ENCODE results near the gene ERICH6. TPM values are rescaled to one million over a fixed set of nuclear protein-coding genes. Genes with fewer than 3 reads are reported as not detected.
A peak's percentile ranks its signal among the peaks of the same experiment; 100 is the strongest.

Gene ERICH6
- not detected in 2 replicates for total RNA-seq (2022)
- percentile 32 among the genes with signal in this experiment for Bru-seq, nascent RNA
- percentile 17 among the genes with signal in this experiment for BruChase-seq, experiment 1, labeled RNA remaining after a 6-hour chase
- percentile 30 among the genes with signal in this experiment for BruChase-seq, experiment 2, labeled RNA remaining after a 2-hour chase
- long read RNA-seq = 0 reads

DNA sequence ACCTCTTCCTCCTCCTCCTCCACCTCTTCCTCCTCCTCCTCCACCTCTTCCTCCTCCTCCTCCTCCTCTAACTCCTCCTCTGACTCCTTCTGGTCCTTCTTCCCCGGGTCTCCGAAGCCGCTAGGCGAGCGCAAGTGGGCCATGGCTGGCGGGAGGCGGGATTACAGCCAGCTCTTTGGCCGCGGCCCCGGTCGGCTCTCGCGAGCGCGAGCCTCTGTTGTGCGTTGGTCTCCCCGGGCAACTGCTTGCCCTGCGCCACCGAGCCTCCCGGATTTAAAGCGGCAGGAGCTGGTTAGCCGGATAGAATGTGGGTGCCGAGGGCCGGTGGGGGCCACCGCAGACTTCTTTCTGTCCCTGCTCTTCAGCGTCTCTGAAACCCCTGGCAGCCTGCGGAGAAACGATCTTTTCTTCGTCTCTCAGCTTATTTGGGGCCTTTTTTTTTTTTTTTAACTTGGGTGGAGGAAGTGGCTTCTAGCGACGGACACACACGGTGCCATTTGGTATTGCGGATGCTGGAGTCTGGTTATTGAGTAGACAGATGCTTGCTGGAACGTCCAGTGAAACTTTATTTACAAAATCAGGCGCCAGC lies at the start of gene ERICH6:
TSS of gene ERICH6 (minus strand) at position 165 of the 589 bp plus-strand sequence. CDS start at position 143, 22 bp downstream.
- peak; percentile 86 for DNase-seq (ENCODE audit: unreplicated experiment)
- CTCF ChIA-PET = interaction anchor here (0.5 to 2.7 kb wide), 6 partner anchors 8 to 586 kb away, joined by 3 to 11 read pairs (median 4); no protein-coding TSS in a partner anchor

DNA sequence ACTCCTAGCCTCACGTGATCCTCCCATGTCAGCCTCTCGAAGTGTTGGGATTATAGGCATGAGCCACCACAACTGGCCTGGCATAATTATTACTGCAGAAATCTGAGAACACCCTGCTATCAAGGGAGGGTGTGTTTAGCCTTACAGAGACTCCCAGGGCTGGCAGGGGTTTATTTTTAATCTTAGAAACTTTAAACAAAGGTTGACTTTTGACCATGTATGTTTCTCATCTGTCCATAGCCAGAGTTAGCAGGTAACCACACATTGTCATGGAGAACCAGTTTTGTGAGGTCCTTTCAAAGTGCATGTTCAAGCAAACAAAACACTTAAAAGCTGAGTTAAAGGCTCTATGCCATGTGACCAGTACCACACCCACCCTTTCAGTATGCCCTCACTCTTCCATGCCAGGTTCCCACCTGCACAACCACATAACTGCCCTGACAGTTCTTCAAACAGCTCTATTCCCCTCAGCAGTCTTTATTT lies 48.1 kb upstream of the ERICH6 start:
- TF ChIP-seq CTCF (IDR thresholded peaks at IDR 0.05; ENCODE audit: unreplicated experiment) = no peak
- DNase-seq (ENCODE audit: unreplicated experiment) = no peak
- intact Hi-C loops (cut with micrococcal nuclease) = no loop called here
- no TSS peak for BruUV-seq (replicated peaks)
- CTCF ChIA-PET = no interaction called here
- no peak overlapping the region for H3K4me3 Mint-ChIP-seq (ENCODE audit: unreplicated experiment)
- peaks cover 40% of the 10 kb centered on the region for H3K4me1 Mint-ChIP-seq (ENCODE audit: insufficient read depth, unreplicated experiment)
- no peak overlapping the region for H3K27ac Mint-ChIP-seq (ENCODE audit: low read depth, unreplicated experiment)
- no peaks in the 10 kb centered on the region for H3K27me3 Mint-ChIP-seq (ENCODE audit: insufficient read depth, unreplicated experiment)
- peaks cover 4% of the 10 kb centered on the region for H3K36me3 Mint-ChIP-seq (ENCODE audit: insufficient read depth, unreplicated experiment)
- no peaks in the 10 kb centered on the region for H3K9me3 Mint-ChIP-seq (ENCODE audit: unreplicated experiment)
- POLR2A ChIA-PET = interaction anchor here (1.3 kb wide), 1 partner anchor 10 kb away, joined by 8 read pairs; no protein-coding TSS in a partner anchor

More for the DNA sequence above, at the start of gene ERICH6:
- TF ChIP-seq CTCF (IDR thresholded peaks at IDR 0.05; ENCODE audit: unreplicated experiment) = no peak
- BruUV-seq (replicated peaks) = no TSS peak
- Mint-ChIP-seq H3K4me1 (ENCODE audit: insufficient read depth, unreplicated experiment) (peaks cover 10% of the 10 kb centered on the region), H3K9me3 (ENCODE audit: unreplicated experiment) (peaks cover 4% of the 10 kb centered on the region), H3K27ac (ENCODE audit: low read depth, unreplicated experiment) (peak within 1 kb of the TSS; percentile 90), H3K27me3 (ENCODE audit: insufficient read depth, unreplicated experiment) (no peaks in the 10 kb centered on the region), H3K4me3 (ENCODE audit: unreplicated experiment) (peak within 1 kb of the TSS; percentile 79), H3K36me3 (ENCODE audit: insufficient read depth, unreplicated experiment) (no peaks in the 10 kb centered on the region)
- POLR2A ChIA-PET = interaction anchor here (0.5 to 1.3 kb wide), 11 partner anchors 17 to 429 kb away, joined by 3 to 10 read pairs (median 3); partner anchors contain the start of genes EIF2A, SELENOT and SERP1
- intact Hi-C loops (cut with micrococcal nuclease) = loop anchor here (1.0 kb wide), 1 partner anchor 101 kb away; the partner anchor contains the start of gene SELENOT

DNA sequence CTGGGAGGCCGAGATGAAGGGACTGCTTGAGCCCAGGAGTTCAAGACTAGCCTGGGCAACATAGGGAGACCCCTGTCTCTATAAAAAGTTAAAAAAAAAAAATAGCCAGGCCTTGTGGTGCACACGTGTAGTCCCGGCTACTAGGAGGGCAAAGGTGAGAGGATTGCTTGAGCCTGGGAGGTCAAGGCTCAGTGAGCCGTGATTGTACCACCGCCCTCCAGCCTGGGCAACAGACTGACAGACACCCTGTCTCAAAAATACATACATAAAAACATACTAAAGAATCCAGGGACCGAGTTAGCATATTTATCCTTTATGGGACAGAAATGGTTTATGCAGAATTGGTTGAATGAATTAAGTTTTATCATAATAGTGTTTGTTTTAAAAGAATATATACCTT lies 45.5 kb upstream of the ERICH6 start:
- no TSS peak for BruUV-seq (replicated peaks)
- Mint-ChIP-seq H3K4me3 (ENCODE audit: unreplicated experiment) (no peak overlapping the region), H3K4me1 (ENCODE audit: insufficient read depth, unreplicated experiment) (peaks cover 45% of the 10 kb centered on the region)

More for the DNA sequence above, 45.5 kb upstream of the ERICH6 start:
- ChIA-PET CTCF (no interaction called here), POLR2A (interaction anchor here (1.3 kb wide), 1 partner anchor 10 kb away, joined by 5 read pairs; no protein-coding TSS in a partner anchor)
- H3K36me3 Mint-ChIP-seq (ENCODE audit: insufficient read depth, unreplicated experiment) = no peaks in the 10 kb centered on the region
- no peak overlapping the region for H3K27ac Mint-ChIP-seq (ENCODE audit: low read depth, unreplicated experiment)
- TF ChIP-seq CTCF (IDR thresholded peaks at IDR 0.05; ENCODE audit: unreplicated experiment) = no peak
- DNase-seq (ENCODE audit: unreplicated experiment) = no peak
- H3K27me3 Mint-ChIP-seq (ENCODE audit: insufficient read depth, unreplicated experiment) = no peaks in the 10 kb centered on the region
- intact Hi-C loops (cut with micrococcal nuclease) = no loop called here
- H3K9me3 Mint-ChIP-seq (ENCODE audit: unreplicated experiment) = no peaks in the 10 kb centered on the region

Measured in MCF 10A (cell line).